T-helper 2 cell (primary cell): ENCODE data around the gene ALDH16A1.

Experiments
- DNase-seq, 5 experiments: peaks; one replicate each; pipeline versions ENCODE4 v3.0.0 to v3.0.0-alpha.2; 2012 to 2022
- total RNA-seq, 2 donors: gene quantifications; one replicate each; lab custom pipeline; 2026; lab: John Stamatoyannopoulos, UW

The ALDH16A1 gene
- 41.2 to 42.2 reads per million in 2 donors for total RNA-seq

DNA sequence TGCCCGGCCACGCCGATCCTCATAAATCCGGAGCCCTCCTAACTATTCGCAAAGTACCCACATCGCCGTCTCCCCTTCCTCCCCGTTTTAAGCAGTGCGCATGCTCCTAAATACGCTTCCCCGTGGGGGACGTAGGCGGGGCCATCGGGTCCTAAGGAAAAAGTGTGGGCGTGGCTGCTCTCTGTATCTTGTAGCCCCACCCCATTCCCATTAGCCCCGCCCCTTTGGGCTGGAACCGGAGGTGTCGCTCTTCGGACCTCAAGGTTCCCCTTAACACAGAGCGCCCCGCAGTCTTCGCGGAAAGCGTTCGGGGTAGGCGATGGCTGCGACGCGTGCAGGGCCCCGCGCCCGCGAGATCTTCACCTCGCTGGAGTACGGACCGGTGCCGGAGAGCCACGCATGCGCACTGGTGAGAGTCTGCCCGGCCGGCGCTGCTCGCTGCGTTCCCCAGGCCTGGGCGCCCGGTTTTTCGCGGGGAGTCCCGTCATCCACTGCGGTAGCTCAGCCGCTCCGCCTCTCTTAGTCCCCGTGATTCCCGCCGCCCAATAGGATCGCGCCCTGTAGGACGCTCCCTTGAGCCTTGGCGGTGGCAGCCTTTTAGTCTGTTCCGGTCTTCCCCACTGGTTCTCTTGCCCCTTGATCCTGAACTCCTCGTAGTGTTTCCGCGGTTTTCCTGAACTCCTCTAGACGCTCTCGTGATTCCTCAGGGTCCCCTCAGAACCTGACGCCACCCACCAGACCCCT is at the start of gene ALDH16A1:
TSS of gene ALDH16A1 (plus strand) at position 213 of the 744 bp plus-strand sequence. CDS start at position 320, 107 bp downstream.
- DNase-seq: peak; percentile 95 to 99 (median 98)

- no peak for DNase-seq
Observed at GRCh38 chr19:49403404-49404187, 49.4 kb upstream of the ALDH16A1 start.

- no peak for DNase-seq
Observed at GRCh38 chr19:49407079-49407478, 45.9 kb upstream of the ALDH16A1 start.

DNA sequence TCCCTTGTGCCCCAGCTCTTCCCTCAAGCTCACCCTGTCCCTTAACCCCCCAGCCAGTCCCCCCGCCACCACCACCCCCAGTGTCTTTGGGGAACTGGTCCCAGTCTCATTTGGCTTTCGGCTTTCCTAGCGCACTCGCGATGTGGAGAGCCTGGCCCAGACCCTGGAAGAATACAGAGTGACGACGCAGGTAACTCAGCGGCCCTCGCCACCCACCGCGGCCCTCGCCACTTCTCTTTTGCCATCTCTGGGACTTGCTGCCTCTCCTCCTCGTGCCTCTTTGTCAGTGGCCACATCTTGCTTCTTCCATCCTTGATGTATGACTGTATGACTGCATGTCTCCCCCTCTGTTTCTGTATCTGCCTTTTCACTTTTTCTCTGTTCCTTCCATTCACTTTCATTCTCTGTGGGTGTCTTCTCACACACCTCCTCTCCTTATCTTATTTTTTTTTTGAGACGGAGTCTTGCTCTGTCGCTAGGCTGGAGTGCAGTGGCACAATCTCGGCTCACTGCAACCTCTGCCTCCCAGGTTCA is 45.5 kb upstream of the ALDH16A1 start:
- DNase-seq: no peak

GRCh38 chr19:49408816-49409440 is 44.1 kb upstream of the ALDH16A1 start:
- no peak for DNase-seq

DNA sequence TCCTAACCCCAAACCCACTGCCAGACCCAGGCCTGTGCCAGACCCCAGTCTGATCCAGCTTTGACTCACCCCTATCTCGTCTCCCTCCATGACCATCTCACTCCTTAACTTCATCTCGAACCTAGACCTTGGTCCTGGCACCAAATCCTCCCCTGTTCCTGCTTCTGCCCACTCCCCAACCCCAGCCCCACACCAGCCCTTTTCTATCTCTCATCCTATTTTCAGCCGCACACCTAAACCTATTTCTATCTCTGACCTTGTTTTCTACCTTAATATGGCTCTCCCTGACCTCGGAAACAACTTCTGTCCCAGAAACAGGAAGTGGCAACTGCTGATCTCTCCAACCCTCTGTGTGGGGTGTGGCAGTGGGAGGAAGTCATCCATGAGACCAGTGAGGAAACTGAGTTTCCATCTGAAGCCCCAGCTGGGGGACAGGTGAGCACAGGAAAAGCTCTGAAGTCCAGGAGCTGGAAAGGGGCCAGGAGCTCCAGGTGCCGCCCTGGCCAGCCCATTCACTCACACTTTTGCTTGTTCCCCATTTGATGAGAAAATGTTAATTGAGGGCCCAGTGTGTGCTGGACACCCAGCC is 43.5 kb upstream of the ALDH16A1 start:
- DNase-seq: peak in 1 of 5 experiments; percentile 62

DNA sequence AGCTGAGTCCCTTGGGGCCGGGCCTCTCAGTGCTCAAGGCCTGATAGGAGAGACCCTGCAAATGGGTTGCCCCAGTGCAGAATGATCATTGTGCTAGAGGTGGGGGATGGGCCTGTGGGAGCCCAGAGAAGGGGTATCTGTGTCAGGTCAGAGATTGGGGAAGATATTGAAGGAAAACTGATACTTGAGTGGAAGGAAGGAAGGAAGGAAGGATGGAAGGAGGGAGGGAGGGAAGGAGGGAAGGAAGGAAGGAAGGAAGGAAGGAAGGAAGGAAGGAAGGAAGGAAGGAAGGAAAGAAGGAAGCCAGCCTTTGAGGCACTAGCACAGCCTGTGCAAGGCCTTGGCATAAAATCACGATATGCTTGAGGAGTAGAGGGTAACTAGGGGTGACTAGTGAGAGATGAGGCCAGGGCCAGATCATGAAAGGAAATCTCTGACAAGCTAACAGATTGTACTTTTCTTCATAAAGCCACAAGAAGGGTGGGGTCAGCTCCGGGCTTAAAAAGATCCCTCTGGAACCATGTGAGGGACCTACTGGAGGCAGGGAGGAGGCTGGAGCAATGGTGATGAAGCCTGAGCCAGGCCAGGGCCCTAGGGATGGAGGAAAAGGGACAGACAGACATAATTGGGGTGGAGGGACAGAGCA is 41.2 kb upstream of the ALDH16A1 start:
- no peak for DNase-seq

GRCh38 chr19:49413348-49413747 is 39.7 kb upstream of the ALDH16A1 start:
- no peak for DNase-seq

- DNase-seq: no peak
Observed at GRCh38 chr19:49414256-49414655, 38.8 kb upstream of the ALDH16A1 start.

- no peak for DNase-seq
Observed at GRCh38 chr19:49415102-49415809, 37.8 kb upstream of the ALDH16A1 start.

DNA sequence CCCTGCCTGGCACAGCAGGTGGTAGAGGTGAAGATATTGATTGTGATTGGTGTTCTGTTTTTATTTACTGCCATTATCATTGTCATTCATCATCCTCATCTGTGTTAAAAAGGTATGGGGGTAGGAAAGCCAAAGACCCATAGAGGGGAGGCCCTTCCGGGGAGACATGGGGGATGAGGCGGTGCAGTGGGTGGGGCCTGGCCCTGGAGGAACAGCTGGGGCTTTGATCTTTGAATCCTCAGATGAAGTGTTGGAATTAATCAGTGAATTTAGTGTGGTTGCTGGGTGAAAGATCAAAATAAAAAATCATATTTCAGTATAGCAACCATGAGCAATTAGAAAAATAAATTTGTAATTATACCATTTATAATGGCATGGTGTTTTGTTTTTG is 37.2 kb upstream of the ALDH16A1 start:
- no peak for DNase-seq

- no peak for DNase-seq
Observed at GRCh38 chr19:49417088-49417487, 35.9 kb upstream of the ALDH16A1 start.

DNA sequence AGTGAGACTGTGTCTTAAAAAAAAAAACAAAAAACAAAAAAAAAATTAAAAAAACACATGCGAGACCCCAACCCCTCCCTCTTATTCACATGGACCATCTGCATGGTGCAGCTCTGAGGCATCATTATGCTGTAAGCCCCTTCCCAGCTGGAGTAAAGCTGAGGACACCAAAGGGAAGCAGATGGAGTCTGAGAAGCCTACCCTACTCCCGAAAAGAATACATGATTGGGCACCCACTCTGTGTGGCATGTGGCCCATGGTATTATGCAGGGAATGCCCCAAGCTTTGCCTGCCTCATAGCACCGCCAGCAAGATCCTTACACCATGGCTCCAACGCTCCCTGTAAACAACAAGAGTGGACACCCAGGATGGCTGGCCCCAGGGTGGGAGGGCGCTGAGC is 34.5 kb upstream of the ALDH16A1 start:
- DNase-seq: no peak

DNA sequence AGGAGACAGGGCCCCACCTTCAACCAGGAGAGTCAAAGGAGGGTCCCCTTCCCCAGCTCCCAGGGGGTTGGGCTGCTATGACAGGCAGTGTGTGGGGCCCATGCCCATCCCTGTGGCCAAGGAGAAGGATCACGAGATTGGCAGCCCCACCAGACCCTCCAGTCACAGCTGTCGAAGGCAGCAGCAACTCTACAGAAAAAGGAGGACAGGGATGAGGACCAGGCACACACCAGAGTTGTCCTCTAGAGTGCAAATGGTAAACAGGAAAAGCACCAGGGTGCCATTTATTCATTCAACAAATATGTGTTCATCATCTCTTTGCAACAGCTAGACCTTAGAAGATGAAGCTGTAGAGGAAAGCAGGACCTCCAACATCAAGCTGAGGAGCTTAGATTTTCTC is 33.9 kb upstream of the ALDH16A1 start:
- no peak for DNase-seq

DNA sequence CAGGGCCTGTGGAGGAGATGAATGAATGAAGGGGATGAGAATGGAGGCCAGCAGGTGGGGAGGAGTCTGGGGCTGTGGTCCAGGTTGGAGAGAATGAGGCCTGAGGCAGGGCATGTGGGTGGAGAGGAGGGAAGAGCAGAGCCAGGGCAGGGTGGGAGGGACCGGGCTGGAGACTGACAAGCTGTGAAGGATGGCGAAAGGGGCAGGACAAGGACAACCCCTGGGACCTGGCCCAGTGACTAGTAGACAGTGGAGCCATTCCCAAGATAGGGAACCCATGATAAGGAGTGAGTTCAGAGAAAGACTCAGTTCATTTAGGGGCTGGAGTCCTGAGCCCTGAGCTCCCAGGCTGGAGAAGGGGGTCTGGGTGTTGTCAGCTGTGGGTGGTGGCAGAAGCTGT is 32.8 kb upstream of the ALDH16A1 start:
- no peak for DNase-seq

GRCh38 chr19:49421039-49421877 is 31.8 kb upstream of the ALDH16A1 start:
- peak in 1 of 5 experiments; percentile 47 for DNase-seq

DNA sequence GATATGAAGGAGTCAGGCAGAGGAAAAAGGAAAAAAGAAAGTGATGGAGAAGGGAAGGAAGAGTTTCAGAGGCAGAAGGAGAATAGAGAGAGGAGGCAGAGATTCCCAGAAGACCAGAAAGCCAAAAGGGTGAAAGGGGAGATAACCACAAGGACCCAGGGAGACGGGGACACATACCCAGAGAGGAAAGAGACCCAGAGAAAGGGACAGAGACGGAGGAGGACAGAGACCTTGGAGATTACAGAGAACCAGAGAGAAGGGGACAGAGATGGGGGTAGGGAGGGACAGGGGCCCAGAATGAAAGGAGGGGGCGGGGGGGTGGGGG is 31.2 kb upstream of the ALDH16A1 start:
- no peak for DNase-seq

- peak in 3 of 5 experiments; percentile 36 to 74 (median 39) for DNase-seq
Observed at GRCh38 chr19:49422407-49423070, 30.5 kb upstream of the ALDH16A1 start.

GRCh38 chr19:49423071-49423984 is 29.7 kb upstream of the ALDH16A1 start, which contains the start of gene PTH2:
PTH2 (minus strand) TSS chr19:49423441; CDS start chr19:49423339, 102 bp downstream.
- DNase-seq: no peak
